Neural crest cell (in vitro differentiated cells): ENCODE results near the gene LRP1-AS. TPM values are rescaled to one million over a fixed set of nuclear protein-coding genes. Genes with fewer than 3 reads are reported as not detected.

Experiments
- DNase-seq: peaks from one replicate; pipeline ENCODE4 v3.0.0; 2021; ENCODE audit warnings: low read depth, mixed read lengths, low spot score
- H3K27ac Mint-ChIP-seq: one replicate; pipeline ENCODE4 v1.8.0; 2021; ENCODE audit warnings: mild to moderate bottlenecking, mixed read lengths; ENCODE audit not compliant: unreplicated experiment
- H3K27me3 Mint-ChIP-seq: 2 replicates; pipeline ENCODE4 v1.8.0; 2021; ENCODE audit warnings: low read depth, mild to moderate bottlenecking, mixed read lengths
- H3K36me3 Mint-ChIP-seq: 2 replicates; pipeline ENCODE4 v1.8.0; 2021; ENCODE audit warnings: low read depth, mild to moderate bottlenecking, mixed read lengths
- H3K4me1 Mint-ChIP-seq: 2 replicates; pipeline ENCODE4 v1.8.0; 2021; ENCODE audit warnings: mixed read lengths
- H3K4me3 Mint-ChIP-seq: one replicate; pipeline ENCODE4 v1.8.0; 2021; ENCODE audit warnings: mild to moderate bottlenecking, mixed read lengths
- H3K9me3 Mint-ChIP-seq: 2 replicates; pipeline ENCODE4 v1.8.0; 2021; ENCODE audit warnings: mixed read lengths
- total RNA-seq: library from RNA; stranded (reverse); gene quantifications from 2 replicates; pipeline ENCODE4 v1.2.1, GENCODE V29; 2021
- TF ChIP-seq, protein P1 (sequence below): fragments of 200-600 bp; sonication (generic); conservative IDR thresholded peaks from 2 replicates; pipeline ENCODE4 v1.5.0; 2021; ENCODE audit warnings: antibody characterized with exemption, mild to moderate bottlenecking

The LRP1-AS gene
- total RNA-seq, 1 donor from 2014 or later: not detected

GRCh38 chr12:57153415-57153997 lies 6.1 kb upstream of the LRP1-AS start:
- no peaks in the 10 kb centered on the region for H3K9me3 Mint-ChIP-seq
- TF ChIP-seq, protein P1, sequence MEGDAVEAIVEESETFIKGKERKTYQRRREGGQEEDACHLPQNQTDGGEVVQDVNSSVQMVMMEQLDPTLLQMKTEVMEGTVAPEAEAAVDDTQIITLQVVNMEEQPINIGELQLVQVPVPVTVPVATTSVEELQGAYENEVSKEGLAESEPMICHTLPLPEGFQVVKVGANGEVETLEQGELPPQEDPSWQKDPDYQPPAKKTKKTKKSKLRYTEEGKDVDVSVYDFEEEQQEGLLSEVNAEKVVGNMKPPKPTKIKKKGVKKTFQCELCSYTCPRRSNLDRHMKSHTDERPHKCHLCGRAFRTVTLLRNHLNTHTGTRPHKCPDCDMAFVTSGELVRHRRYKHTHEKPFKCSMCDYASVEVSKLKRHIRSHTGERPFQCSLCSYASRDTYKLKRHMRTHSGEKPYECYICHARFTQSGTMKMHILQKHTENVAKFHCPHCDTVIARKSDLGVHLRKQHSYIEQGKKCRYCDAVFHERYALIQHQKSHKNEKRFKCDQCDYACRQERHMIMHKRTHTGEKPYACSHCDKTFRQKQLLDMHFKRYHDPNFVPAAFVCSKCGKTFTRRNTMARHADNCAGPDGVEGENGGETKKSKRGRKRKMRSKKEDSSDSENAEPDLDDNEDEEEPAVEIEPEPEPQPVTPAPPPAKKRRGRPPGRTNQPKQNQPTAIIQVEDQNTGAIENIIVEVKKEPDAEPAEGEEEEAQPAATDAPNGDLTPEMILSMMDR: no peak
- no peak overlapping the region for H3K4me3 Mint-ChIP-seq
- peak overlapping the region; percentile 83 for H3K27ac Mint-ChIP-seq
- no peak for DNase-seq
- H3K36me3 Mint-ChIP-seq: peaks cover 10% of the 10 kb centered on the region
- H3K4me1 Mint-ChIP-seq: no peaks in the 10 kb centered on the region
- no peaks in the 10 kb centered on the region for H3K27me3 Mint-ChIP-seq

- TF ChIP-seq, protein P1: no peak
- DNase-seq: no peak
- no peaks in the 10 kb centered on the region for H3K9me3 Mint-ChIP-seq
- H3K36me3 Mint-ChIP-seq: peaks cover 7% of the 10 kb centered on the region
- H3K4me3 Mint-ChIP-seq: no peak overlapping the region
- H3K4me1 Mint-ChIP-seq: no peaks in the 10 kb centered on the region
- H3K27ac Mint-ChIP-seq: no peak overlapping the region
- no peaks in the 10 kb centered on the region for H3K27me3 Mint-ChIP-seq
Measured at GRCh38 chr12:57152639-57153038, 5.2 kb upstream of the LRP1-AS start.

- Mint-ChIP-seq H3K36me3 (peaks cover 3% of the 10 kb centered on the region), H3K27ac (peak overlapping the region; percentile 43), H3K4me1 (peaks cover 6% of the 10 kb centered on the region), H3K9me3 (no peaks in the 10 kb centered on the region), H3K27me3 (no peaks in the 10 kb centered on the region), H3K4me3 (no peak overlapping the region)
- TF ChIP-seq, protein P1: no peak
- no peak for DNase-seq
Measured at GRCh38 chr12:57151741-57152630, 4.6 kb upstream of the LRP1-AS start.

DNA sequence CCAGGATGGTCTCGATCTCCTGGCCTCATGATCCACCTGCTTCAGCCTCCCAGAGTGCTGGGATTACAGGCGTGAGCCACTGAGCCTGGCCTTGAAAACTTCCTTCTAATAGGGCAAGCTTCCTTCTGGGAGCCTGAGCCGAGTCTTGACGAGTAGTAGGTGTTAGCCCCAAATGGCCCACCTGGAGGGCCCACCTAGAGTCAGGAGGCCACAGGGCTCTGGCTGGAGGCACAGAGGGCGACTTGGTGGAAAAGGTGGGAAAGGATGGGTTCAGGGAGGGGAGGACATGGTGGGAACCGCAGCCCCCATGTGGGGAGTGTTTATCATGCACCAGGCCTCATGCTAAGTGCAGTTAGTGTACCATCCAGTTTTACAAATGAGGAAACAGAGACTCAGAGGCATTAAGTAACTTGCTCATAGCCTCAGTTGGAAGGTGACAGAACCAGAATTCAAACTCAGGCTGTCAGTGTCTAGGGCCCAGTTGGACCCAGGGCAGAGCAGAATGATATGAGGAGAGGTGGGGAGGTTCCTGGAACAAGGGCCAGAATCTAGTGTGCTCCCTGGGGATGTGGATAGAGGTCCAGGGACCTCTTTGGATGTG lies 3.1 kb upstream of the LRP1-AS start:
- DNase-seq: no peak
- no peak overlapping the region for H3K27ac Mint-ChIP-seq
- H3K36me3 Mint-ChIP-seq: no peaks in the 10 kb centered on the region
- TF ChIP-seq, protein P1: no peak
- no peaks in the 10 kb centered on the region for H3K9me3 Mint-ChIP-seq
- H3K4me1 Mint-ChIP-seq: peaks cover 11% of the 10 kb centered on the region
- H3K4me3 Mint-ChIP-seq: no peak overlapping the region
- H3K27me3 Mint-ChIP-seq: no peaks in the 10 kb centered on the region

- H3K9me3 Mint-ChIP-seq: no peaks in the 10 kb centered on the region
- H3K27me3 Mint-ChIP-seq: no peaks in the 10 kb centered on the region
- TF ChIP-seq, protein P1: no peak
- peak overlapping the region; percentile 71 for H3K27ac Mint-ChIP-seq
- no peak overlapping the region for H3K4me3 Mint-ChIP-seq
- H3K36me3 Mint-ChIP-seq: no peaks in the 10 kb centered on the region
- H3K4me1 Mint-ChIP-seq: peaks cover 13% of the 10 kb centered on the region
- no peak for DNase-seq
Measured at GRCh38 chr12:57149245-57149900, 2.0 kb upstream of the LRP1-AS start.
